Progenitor cell of endocrine pancreas (in vitro differentiated cells): ENCODE results near the gene SPSB3. TPM values are rescaled to one million over a fixed set of nuclear protein-coding genes. Genes with fewer than 3 reads are reported as not detected.

Experiments
- DNase-seq: peaks from one replicate; pipeline ENCODE4 v3.0.0; 2021; ENCODE audit warnings: low spot score; ENCODE audit not compliant: unreplicated experiment
- H3K27ac Mint-ChIP-seq: 2 replicates; pipeline ENCODE4 v1.8.0; 2021; ENCODE audit warnings: mild to moderate bottlenecking, moderate library complexity, mixed read lengths
- H3K27me3 Mint-ChIP-seq: 2 replicates; pipeline ENCODE4 v1.8.0; 2021; ENCODE audit warnings: mixed read lengths
- H3K36me3 Mint-ChIP-seq: 2 replicates; pipeline ENCODE4 v1.8.0; 2022; ENCODE audit warnings: mixed read lengths; ENCODE audit not compliant: insufficient read depth
- H3K4me1 Mint-ChIP-seq: 2 replicates; pipeline ENCODE4 v1.8.0; 2021; ENCODE audit warnings: low read depth, mixed read lengths
- H3K4me3 Mint-ChIP-seq: 2 replicates; pipeline ENCODE4 v1.8.0; 2021; ENCODE audit warnings: low read depth, mild to moderate bottlenecking, moderate library complexity, mixed read lengths
- H3K9me3 Mint-ChIP-seq: 2 replicates; pipeline ENCODE4 v1.8.0; 2021; ENCODE audit warnings: low read depth, mixed read lengths
- long read RNA-seq: library from polyadenylated mRNA; unstranded; transcript quantifications from one replicate; pipeline ENCODE4 v2.0.0, GENCODE V29; 2020
- total RNA-seq: library from RNA; stranded (reverse); gene quantifications from 2 replicates; pipeline ENCODE4 v1.2.1, GENCODE V29; 2021
- TF ChIP-seq, protein P1 (sequence below): fragments of 200-600 bp; sonication (generic); IDR thresholded peaks from one replicate; pipeline ENCODE4 v1.5.0; 2021; ENCODE audit warnings: antibody characterized with exemption, mild to moderate bottlenecking; ENCODE audit not compliant: unreplicated experiment

Gene SPSB3
- total RNA-seq = 47.8 and 50.2 TPM in 2 replicates
- long read RNA-seq, transcript SPSB3-208 (7 exons, 1,784 nt) = major isoform, 23 of 44 reads
- long read RNA-seq, transcript SPSB3-209 (6 exons, 1,628 nt) = minor isoform, 8 of 44 reads
- long read RNA-seq, partial matches to known transcripts = 1 of 44 reads
- long read RNA-seq, other reads (novel, unspliced or antisense) = 9 of 44 reads

DNA sequence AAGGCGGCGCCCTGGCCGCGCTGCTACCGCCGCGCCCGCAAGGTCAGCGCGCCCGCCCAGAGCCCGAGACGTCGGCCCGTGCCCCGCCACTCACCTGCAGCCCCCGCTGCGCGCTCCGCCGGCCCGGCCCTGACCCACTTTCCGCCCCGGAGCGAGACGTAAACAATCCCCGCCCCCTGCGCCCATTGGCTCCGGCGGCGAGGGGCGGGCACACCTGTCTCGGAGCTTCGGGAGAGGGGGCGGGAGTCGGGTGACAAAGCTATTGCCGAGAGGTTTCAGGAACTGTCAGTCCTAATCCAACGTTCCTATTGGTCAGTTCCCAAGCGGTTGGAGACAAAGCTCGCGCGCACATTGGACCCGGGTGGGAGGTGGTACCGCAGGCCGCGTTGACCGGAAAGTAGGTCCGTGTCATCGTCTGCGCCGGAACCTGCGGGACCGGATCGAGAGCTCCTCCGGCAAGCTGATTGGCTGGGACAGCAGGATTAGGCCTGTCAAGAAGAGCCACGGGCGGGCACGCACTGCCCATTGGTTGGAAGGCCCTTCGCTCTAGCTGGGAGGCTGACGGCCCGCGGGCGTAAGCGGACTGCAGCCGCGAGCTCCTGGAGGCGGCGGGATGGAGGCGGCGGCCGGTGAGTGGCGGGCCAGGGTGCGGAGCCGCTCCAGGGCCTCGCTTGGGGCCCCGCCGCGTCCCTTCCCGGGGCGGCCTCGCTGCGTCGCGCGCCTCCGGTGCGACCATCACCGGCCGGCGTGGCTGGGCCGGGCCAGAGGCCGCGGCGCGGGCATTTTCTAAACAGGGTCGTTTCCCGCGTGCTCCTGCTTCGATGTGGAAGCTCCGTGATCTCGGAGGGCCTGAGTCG, at the start of gene SPSB3, which contains the start of gene NUBP2:
SPSB3 (minus strand) TSS at position 164 of the 857 bp plus-strand sequence. CDS start 1,088 bp downstream, outside the sequence.
NUBP2 (plus strand) TSS at position 553 of the 857 bp plus-strand sequence; CDS start at position 614, 61 bp downstream.
- H3K36me3 Mint-ChIP-seq = no peaks in the 10 kb centered on the region
- H3K4me1 Mint-ChIP-seq = peaks cover 14% of the 10 kb centered on the region
- peak; percentile 99 for DNase-seq
- TF ChIP-seq, protein P1, sequence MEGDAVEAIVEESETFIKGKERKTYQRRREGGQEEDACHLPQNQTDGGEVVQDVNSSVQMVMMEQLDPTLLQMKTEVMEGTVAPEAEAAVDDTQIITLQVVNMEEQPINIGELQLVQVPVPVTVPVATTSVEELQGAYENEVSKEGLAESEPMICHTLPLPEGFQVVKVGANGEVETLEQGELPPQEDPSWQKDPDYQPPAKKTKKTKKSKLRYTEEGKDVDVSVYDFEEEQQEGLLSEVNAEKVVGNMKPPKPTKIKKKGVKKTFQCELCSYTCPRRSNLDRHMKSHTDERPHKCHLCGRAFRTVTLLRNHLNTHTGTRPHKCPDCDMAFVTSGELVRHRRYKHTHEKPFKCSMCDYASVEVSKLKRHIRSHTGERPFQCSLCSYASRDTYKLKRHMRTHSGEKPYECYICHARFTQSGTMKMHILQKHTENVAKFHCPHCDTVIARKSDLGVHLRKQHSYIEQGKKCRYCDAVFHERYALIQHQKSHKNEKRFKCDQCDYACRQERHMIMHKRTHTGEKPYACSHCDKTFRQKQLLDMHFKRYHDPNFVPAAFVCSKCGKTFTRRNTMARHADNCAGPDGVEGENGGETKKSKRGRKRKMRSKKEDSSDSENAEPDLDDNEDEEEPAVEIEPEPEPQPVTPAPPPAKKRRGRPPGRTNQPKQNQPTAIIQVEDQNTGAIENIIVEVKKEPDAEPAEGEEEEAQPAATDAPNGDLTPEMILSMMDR = no peak
- peak within 1 kb of the TSS; percentile 90 for H3K4me3 Mint-ChIP-seq
- no peaks in the 10 kb centered on the region for H3K9me3 Mint-ChIP-seq
- H3K27ac Mint-ChIP-seq = peak within 1 kb of the TSS; percentile 98
- H3K27me3 Mint-ChIP-seq = no peaks in the 10 kb centered on the region

- DNase-seq = no peak
- H3K27ac Mint-ChIP-seq = no peak overlapping the region
- H3K27me3 Mint-ChIP-seq = no peaks in the 10 kb centered on the region
- H3K36me3 Mint-ChIP-seq = peaks cover 1% of the 10 kb centered on the region
- TF ChIP-seq, protein P1 = no peak
- peaks cover 26% of the 10 kb centered on the region for H3K4me1 Mint-ChIP-seq
- H3K4me3 Mint-ChIP-seq = no peak overlapping the region
- no peaks in the 10 kb centered on the region for H3K9me3 Mint-ChIP-seq
Measured at GRCh38 chr16:1831186-1832075, 49.1 kb upstream of the SPSB3 start.

GRCh38 chr16:1830213-1830612, 47.8 kb upstream of the SPSB3 start:
- DNase-seq = no peak
- Mint-ChIP-seq H3K27me3 (no peaks in the 10 kb centered on the region), H3K4me1 (peaks cover 30% of the 10 kb centered on the region), H3K27ac (no peak overlapping the region), H3K36me3 (peaks cover 1% of the 10 kb centered on the region), H3K9me3 (no peaks in the 10 kb centered on the region), H3K4me3 (no peak overlapping the region)
- TF ChIP-seq, protein P1 = no peak

- Mint-ChIP-seq H3K27me3 (no peaks in the 10 kb centered on the region), H3K27ac (peak overlapping the region; percentile 91), H3K4me1 (peaks cover 33% of the 10 kb centered on the region), H3K4me3 (peak overlapping the region; percentile 94), H3K36me3 (peaks cover 1% of the 10 kb centered on the region), H3K9me3 (no peaks in the 10 kb centered on the region)
- TF ChIP-seq, protein P1 = no peak
- DNase-seq = no peak
Measured at GRCh38 chr16:1828645-1829410, 46.5 kb upstream of the SPSB3 start.
